ENCODE measurements around the gene LRPPRC. TPM values are rescaled to one million over a fixed set of nuclear protein-coding genes. Genes with fewer than 3 reads are reported as not detected.

Gene LRPPRC
- total RNA-seq, 3 donors from 2014 or later = 92.7 to 107 (median 101) TPM

- Histone ChIP-seq H3K4me1 (ENCODE audit: low read depth) (no peaks in the 10 kb centered on the region), H3K4me3 (no peak overlapping the region), H3K36me3 (ENCODE audit: low read depth) (no peaks in the 10 kb centered on the region), H3K9me3 (no peaks in the 10 kb centered on the region)
- DNase-seq (no peak), ATAC-seq (no peak)
- intact Hi-C loops (cut with DNase I, micrococcal nuclease) = no loop called here
- no peak for TF ChIP-seq CTCF (IDR thresholded peaks at IDR 0.05)
Measured at GRCh38 chr2:43846140-43846793, 149.5 kb downstream of the LRPPRC start.

DNA sequence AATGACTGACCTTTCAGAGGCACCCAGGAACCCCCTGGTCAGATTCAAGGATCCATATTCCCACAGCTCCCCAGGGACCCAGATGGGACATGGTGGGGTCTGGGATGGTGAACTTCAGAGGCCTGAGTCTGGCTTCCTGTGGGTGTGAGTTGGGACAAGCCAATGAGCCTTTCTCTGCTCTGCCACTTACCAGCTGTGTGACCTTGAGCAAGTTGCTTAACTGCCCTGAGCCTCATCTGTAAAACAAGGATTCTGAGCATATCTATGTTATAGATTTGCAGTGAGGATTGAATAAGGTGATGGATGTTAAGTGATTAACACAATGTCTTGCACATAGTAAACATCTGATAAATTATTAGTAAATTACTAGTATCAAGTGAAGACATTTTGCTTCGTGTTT, 150.6 kb downstream of the LRPPRC start:
- Histone ChIP-seq H3K4me1 (ENCODE audit: low read depth) (no peaks in the 10 kb centered on the region), H3K4me3 (no peak overlapping the region), H3K36me3 (ENCODE audit: low read depth) (no peaks in the 10 kb centered on the region), H3K9me3 (no peaks in the 10 kb centered on the region)
- intact Hi-C loops (cut with DNase I, micrococcal nuclease) = no loop called here
- DNase-seq (no peak), ATAC-seq (no peak)
- no peak for TF ChIP-seq CTCF (IDR thresholded peaks at IDR 0.05)

DNA sequence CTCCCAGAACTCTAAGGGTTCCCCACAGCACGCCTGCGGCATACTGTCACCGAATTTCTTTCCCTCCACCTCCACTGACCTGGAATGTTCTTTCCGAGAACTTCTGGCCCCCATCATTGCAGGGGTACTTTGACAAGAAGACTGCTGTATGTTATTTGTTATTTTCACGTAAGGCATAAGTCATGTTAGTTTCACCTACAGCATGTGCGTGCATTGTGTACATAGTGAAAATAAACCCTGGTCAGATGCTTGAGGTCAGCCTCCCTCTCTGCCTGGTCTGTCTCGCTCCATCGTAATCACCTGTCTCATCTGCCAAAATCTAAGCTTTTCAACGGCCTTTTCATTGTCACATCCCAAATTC, 152.9 kb downstream of the LRPPRC start:
- DNase-seq (no peak), ATAC-seq (no peak)
- intact Hi-C loops (cut with DNase I, micrococcal nuclease) = no loop called here
- Histone ChIP-seq H3K9me3 (no peaks in the 10 kb centered on the region), H3K4me1 (ENCODE audit: low read depth) (no peaks in the 10 kb centered on the region), H3K36me3 (ENCODE audit: low read depth) (no peaks in the 10 kb centered on the region), H3K4me3 (no peak overlapping the region)
- no peak for TF ChIP-seq CTCF (IDR thresholded peaks at IDR 0.05)

DNA sequence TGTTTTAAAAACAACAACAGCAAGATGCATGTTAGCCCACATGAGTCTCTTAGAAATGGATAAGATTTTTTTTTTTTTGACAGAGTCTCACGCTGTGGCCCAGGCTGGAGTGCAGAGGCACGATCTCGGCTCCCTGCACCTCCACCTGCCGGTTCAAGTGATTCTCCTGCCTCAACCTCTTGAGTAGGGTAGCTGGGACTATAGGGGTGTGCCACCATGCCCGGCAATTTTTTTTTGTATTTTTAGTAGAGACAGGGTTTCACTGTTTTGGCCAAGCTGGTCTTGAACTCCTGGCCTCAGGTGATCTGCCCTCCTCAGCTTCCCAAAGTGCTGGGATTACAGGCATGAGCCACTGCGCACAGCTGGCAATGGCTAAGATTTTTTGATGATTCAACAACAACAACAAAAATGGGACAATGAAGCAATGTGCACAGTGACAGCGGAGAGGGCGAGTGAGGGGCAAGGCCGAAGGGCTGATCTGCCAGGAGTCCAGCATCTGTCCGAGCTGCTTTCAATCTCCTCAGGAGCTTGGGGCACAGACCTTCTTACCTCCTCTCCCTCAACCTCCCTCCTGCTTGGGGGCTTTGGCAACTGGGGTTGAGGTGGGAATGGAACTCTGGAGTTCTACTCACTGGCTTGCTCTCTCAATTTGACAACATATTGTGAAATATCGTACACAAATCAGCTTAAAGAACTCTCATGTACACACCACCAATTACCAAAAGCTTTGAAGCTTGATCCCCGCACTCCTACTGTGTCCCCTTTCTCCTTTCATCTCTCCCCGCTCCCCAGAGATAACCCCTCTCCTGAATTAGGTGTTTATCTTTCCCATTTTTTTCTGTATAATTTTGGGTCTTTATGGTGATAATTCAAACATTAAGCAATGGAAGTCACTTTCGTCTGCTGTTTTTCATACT, 153.6 kb downstream of the LRPPRC start:
- intact Hi-C loops (cut with DNase I, micrococcal nuclease) = no loop called here
- Histone ChIP-seq H3K4me1 (ENCODE audit: low read depth) (no peaks in the 10 kb centered on the region), H3K4me3 (no peak overlapping the region), H3K36me3 (ENCODE audit: low read depth) (no peaks in the 10 kb centered on the region), H3K9me3 (no peaks in the 10 kb centered on the region)
- ATAC-seq (no peak), DNase-seq (no peak)
- TF ChIP-seq CTCF (IDR thresholded peaks at IDR 0.05) = no peak

GRCh38 chr2:43840965-43841364, 154.8 kb downstream of the LRPPRC start:
- H3K36me3 ChIP-seq (ENCODE audit: low read depth) = no peaks in the 10 kb centered on the region
- no peak for DNase-seq
- no peaks in the 10 kb centered on the region for H3K9me3 ChIP-seq
- H3K4me3 ChIP-seq = no peak overlapping the region
- no peak for ATAC-seq
- intact Hi-C loops (cut with DNase I, micrococcal nuclease) = no loop called here
- H3K4me1 ChIP-seq (ENCODE audit: low read depth) = no peaks in the 10 kb centered on the region
- no peak for TF ChIP-seq CTCF (IDR thresholded peaks at IDR 0.05)

Data from mucosa of descending colon (tissue), 3 donors.